Neural crest cell (in vitro differentiated cells): ENCODE measurements around the gene WHRN. TPM values are rescaled to one million over a fixed set of nuclear protein-coding genes. Genes with fewer than 3 reads are reported as not detected.

Source experiments
- DNase-seq: peaks from one replicate; pipeline ENCODE4 v3.0.0; 2021; ENCODE audit warnings: low read depth, mixed read lengths, low spot score
- H3K27ac Mint-ChIP-seq: one replicate; pipeline ENCODE4 v1.8.0; 2021; ENCODE audit warnings: mild to moderate bottlenecking, mixed read lengths; ENCODE audit not compliant: unreplicated experiment
- H3K27me3 Mint-ChIP-seq: 2 replicates; pipeline ENCODE4 v1.8.0; 2021; ENCODE audit warnings: low read depth, mild to moderate bottlenecking, mixed read lengths
- H3K36me3 Mint-ChIP-seq: 2 replicates; pipeline ENCODE4 v1.8.0; 2021; ENCODE audit warnings: low read depth, mild to moderate bottlenecking, mixed read lengths
- H3K4me1 Mint-ChIP-seq: 2 replicates; pipeline ENCODE4 v1.8.0; 2021; ENCODE audit warnings: mixed read lengths
- H3K4me3 Mint-ChIP-seq: one replicate; pipeline ENCODE4 v1.8.0; 2021; ENCODE audit warnings: mild to moderate bottlenecking, mixed read lengths
- H3K9me3 Mint-ChIP-seq: 2 replicates; pipeline ENCODE4 v1.8.0; 2021; ENCODE audit warnings: mixed read lengths
- CTCF ChIP-seq: fragments of 200-600 bp; sonication (generic); conservative IDR thresholded peaks from 2 replicates; pipeline ENCODE4 v1.5.0; 2021; ENCODE audit warnings: antibody characterized with exemption, mild to moderate bottlenecking
- long read RNA-seq: library from polyadenylated mRNA; unstranded; transcript quantifications from one replicate; pipeline ENCODE4 v2.0.0, GENCODE V29; 2020
- total RNA-seq: library from RNA; stranded (reverse); gene quantifications from 2 replicates; pipeline ENCODE4 v1.2.1, GENCODE V29; 2021

The WHRN gene
- total RNA-seq, result 8.9 and 9.5 TPM in 2 replicates
- long read RNA-seq, result 0 reads

- Mint-ChIP-seq H3K27me3 (peaks cover 77% of the 10 kb centered on the region), H3K36me3 (no peaks in the 10 kb centered on the region), H3K4me1 (peaks cover 35% of the 10 kb centered on the region), H3K4me3 (peak within 1 kb of the TSS; percentile 95), H3K27ac (peak within 1 kb of the TSS; percentile 97), H3K9me3 (no peaks in the 10 kb centered on the region)
- no peak for TF ChIP-seq CTCF
- peak; percentile 90 for DNase-seq
Observed at GRCh38 chr9:114505187-114506081, at the start of gene WHRN. Gene WHRN, minus strand, starts transcription at chr9:114505473. Its CDS starts 672 bp downstream, at chr9:114504801.

- Mint-ChIP-seq H3K36me3 (no peaks in the 10 kb centered on the region), H3K27ac (no peak overlapping the region), H3K9me3 (no peaks in the 10 kb centered on the region), H3K4me1 (no peaks in the 10 kb centered on the region), H3K27me3 (peaks cover 18% of the 10 kb centered on the region), H3K4me3 (no peak overlapping the region)
- TF ChIP-seq CTCF, result no peak
- no peak for DNase-seq
Observed at GRCh38 chr9:114553202-114553601, 47.9 kb upstream of the WHRN start.

- Mint-ChIP-seq H3K36me3 (no peaks in the 10 kb centered on the region), H3K4me3 (no peak overlapping the region), H3K27ac (no peak overlapping the region), H3K27me3 (peaks cover 22% of the 10 kb centered on the region), H3K4me1 (no peaks in the 10 kb centered on the region), H3K9me3 (no peaks in the 10 kb centered on the region)
- no peak for TF ChIP-seq CTCF
- DNase-seq, result no peak
Observed at GRCh38 chr9:114552706-114553105, 47.4 kb upstream of the WHRN start.

- peaks cover 29% of the 10 kb centered on the region for H3K27me3 Mint-ChIP-seq
- H3K27ac Mint-ChIP-seq, result no peak overlapping the region
- no peak for TF ChIP-seq CTCF
- H3K4me3 Mint-ChIP-seq, result no peak overlapping the region
- no peaks in the 10 kb centered on the region for H3K4me1 Mint-ChIP-seq
- no peak for DNase-seq
- H3K9me3 Mint-ChIP-seq, result no peaks in the 10 kb centered on the region
- H3K36me3 Mint-ChIP-seq, result no peaks in the 10 kb centered on the region
Observed at GRCh38 chr9:114551750-114552685, 46.7 kb upstream of the WHRN start.

GRCh38 chr9:114549697-114550330 lies 44.5 kb upstream of the WHRN start:
- no peak for TF ChIP-seq CTCF

More at GRCh38 chr9:114549697-114550330, 44.5 kb upstream of the WHRN start:
- DNase-seq, result no peak
- Mint-ChIP-seq H3K36me3 (no peaks in the 10 kb centered on the region), H3K9me3 (no peaks in the 10 kb centered on the region), H3K4me1 (no peaks in the 10 kb centered on the region), H3K27me3 (peaks cover 43% of the 10 kb centered on the region), H3K27ac (no peak overlapping the region), H3K4me3 (no peak overlapping the region)
